Activated naive CD4-positive, alpha-beta T cell treated with anti-CD3 and anti-CD28 coated beads, Interleukin-2, amount 50 U/mL, for 16 hours (primary cell): ENCODE results near the gene LARP1B.
A peak's percentile ranks its signal among the peaks of the same experiment; 100 is the strongest.
"Not testable (repeated sequence)": the region's sequence is repeated elsewhere in the genome, so short reads cannot be mapped to it uniquely, and the experiment has no call there.

Source experiments
- DNase-seq: peaks from one replicate; pipeline ENCODE4 v3.0.0-alpha.2; 2020

Gene LARP1B

DNA sequence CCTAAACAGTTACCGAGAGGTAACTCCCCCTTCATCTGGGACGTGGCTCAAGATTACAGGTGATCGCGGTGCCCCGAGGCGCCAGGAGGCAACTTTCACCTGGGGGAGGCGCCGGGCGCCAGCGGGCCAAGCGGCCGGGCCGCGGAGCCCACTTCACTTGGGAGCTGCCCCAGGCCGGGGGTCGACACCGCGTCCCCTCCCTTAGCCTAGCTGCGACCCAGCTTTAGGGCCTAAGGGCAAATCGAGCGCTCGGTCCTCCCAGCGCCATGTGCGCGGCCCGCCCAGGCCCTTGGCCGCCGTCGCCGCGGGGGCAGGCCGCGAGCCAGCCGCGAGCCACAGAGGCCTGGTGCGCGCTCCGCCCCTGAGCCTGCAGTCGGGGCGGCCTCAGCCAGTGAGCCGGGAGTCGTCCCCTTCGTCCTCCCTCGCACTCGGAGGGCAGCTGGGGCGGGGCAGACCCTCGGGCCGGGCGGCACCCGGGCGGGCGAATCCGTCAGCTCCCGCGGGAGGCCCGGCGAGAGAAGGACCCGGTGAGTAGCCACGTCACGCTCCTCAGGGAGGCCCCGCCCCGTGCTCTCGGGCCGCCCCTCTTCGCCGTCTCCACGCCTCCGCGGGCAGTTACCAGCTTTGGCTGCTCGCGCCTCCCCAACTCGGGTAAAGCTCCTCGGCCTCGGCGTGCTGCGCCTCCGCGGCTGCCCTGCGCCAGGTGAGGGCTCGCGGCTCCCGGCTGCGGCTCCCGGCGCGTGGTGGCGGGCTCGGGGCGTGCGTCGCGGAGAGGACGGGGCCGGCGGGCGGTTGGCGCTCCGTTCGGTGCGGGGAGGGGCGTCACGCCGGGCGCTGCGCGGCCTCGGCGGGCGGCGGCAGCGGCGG lies at the start of gene LARP1B:
TSS of gene LARP1B (plus strand) at position 614 of the 867 bp plus-strand sequence. CDS start 13,640 bp downstream, outside the sequence.
- peak; percentile 95 for DNase-seq

DNA sequence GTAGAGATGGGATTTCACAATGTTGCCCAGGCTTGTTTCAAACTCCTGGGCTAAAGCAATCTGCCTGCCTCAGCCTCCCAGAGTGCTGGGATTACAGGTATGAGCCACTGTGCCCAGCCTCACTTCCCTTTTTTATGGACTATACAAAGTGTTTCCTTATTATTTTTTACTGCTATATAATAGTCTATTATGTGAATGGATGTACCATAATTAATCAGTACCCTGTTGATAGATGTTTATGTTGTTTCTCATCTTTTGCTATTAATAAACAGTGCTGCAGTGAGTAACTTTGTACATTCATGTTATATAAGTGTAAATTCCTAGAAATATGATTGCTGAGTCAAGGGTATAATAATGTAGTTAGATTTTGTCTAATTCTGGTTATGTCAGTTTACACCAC lies 35.8 kb upstream of the LARP1B start:
- no peak for DNase-seq

DNA sequence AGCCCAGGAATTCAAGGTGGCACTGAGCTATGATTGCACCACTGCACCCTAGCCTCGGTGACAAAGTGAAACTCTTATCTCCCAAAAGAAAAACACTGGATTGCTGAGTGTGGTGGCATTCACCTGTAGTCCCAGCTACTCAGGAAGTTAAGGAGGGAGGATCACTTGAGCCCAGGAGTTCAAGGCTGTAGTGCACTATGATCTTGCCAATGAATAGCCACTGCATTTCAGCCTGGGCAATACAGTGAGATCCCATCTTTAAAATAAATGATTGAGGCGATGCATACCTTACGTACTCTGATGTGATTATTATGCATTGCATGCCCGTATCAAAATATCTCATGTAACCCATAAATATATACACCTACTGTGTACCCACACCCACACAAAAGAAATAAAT lies 31.2 kb upstream of the LARP1B start:
- DNase-seq, result no peak

DNA sequence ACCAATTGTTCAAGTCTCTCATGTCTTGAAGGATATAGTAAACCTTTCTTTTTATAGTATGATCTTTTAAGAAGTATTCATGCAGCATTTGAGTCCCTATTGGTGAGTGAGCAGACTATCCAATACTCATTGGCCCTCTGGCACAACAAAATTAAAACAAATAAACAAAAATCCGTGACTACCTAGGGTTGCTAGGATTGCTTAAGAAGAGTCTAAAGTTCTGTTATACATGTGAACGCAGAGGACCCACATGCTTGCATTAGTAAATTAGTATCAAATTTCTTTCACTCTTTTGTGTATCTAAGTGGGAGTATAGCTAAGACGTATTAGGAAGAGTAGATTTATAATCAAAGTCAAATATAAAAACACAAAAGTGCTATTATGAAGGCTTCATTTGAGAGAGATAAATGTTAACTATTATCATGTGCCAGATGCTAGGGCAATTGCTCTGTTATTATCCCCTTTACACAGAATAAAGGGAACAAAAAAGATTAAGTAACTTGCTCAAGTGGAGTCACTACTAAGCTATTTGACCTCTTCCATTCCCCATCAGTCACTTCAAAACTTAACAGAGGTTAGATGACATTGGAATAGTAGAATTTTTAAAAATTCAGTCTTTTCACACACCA lies 29.2 kb upstream of the LARP1B start:
- no peak for DNase-seq

DNA sequence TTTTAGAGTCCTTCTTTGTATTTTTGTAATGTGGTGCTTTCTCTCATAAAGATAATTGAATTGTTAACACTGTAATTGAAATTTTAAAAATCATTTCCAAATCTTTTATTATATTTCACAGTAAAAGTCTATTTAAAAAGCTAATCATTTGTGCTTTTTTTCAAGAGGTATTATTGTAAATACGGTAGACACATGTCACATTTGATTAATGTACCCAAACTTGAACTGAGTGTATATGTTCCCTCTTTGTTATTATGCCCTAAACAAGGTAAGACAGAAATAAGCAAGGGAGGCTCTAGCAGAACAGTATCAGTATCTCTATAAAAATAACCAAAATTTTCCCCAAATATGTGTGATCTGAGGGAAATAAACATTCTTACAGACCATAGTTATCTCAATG lies 21.5 kb upstream of the LARP1B start:
- DNase-seq, result no peak

DNA sequence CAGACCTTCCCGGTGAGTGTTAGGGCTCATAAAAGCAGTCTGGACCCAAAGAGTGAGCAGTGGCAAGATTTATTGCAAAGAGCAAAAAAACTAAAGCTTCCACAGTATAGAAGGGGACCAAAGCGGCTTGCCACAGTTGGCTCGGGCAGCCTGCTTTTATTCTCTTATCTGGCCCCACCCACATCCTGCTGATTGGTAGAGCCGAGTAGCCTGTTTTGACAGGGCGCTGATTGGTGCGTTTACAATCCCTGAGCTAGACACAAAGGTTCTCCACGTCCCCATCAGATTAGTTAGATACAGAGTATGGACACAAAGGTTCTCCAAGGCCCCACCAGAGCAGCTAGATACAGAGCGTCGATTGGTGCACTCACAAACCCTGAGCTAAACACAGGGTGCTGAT lies 14.1 kb upstream of the LARP1B start:
- not testable (repeated sequence) for DNase-seq

DNA sequence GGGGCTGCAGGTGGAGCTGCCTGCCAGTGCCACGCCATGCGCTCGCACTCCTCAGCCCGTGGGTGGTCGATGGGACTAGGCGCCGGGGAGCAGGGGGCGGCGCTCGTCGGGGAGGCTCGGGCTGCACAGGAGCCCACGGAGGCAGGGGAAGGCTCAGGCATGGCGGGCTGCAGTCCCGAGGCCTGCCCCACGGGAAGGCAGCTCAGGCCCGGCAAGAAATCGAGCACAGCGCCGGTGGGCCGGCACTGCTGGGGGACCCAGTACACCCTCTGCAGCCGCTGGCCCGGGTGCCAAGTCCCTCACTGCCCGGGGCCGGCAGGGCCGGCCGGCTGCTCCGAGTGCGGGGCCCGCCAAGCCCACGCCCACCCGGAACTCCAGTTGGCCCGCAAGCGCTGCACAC lies 13.6 kb upstream of the LARP1B start:
- DNase-seq, result not testable (repeated sequence)

DNA sequence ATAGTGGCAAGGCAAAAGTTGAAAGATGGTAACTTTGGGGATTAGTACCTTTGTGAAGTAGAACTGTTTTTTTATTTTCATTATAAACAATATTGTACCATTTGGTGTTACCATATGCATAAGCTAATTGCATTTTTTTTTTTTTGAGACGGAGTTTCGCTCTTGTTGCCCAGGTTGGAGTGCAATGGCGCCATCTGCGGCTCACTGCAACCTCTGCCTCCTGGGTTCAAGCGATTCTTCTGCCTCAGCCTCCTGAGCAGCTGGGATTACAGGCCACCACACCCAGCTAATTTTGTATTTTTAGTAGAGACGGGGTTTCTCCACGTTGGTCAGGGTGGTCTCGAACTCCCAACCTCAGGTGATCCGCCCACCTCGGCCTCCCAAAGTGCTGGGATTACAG lies 9.9 kb upstream of the LARP1B start:
- DNase-seq, result not testable (repeated sequence)

DNA sequence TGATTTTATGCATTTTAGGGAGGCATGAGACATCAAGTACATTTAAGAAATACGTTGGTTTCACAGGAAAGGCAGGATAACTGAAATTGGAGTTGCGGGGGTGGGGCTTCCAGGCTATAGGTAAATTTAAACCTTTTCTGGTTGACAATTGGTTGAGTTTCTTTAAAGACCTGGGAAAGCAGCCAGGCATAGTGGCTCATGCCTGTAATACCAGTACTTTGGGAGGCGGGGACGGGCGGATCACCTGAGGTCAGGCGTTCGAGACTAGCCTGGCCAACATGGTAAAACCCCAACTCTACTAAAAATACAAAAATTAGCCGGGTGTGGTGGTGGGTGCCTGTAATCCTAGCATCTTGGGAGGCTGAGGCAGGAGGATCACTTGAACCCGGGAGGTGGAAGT lies 6.2 kb upstream of the LARP1B start:
- not testable (repeated sequence) for DNase-seq

DNA sequence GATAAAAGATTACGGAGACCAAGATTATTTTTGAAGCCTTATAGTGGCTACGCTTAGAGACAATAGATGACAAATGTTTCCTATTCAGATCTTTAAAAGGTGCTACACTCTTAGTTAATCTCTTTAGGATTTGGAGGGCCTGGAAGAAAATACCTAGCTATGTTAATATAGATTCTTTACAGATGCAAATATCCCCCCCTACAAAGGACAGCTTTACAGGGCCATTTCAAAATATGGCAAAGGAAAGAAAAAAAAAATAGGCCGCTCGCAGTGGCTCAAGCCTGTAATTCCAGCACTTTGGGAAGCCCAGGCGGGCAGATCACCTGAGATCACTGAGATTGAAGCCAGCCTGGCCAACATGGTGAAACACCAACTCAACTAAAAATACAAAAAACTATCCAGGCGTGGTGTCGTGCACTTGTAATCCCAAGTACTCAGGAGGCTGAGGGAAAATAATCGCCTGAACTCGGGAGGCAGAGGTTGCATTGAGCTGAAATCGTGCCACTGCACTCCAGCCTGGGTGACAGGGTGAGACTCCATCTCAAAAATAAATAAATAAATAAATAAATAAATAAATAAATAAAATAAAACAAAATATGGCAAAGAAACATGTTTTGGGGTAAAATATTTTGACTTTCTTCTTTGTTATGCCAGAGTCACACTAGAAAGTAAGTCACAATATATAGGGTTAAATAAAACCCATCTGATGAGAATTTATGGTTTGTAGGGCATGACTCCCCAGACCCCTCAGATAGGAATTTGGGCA lies 5.5 kb upstream of the LARP1B start:
- not testable (repeated sequence) for DNase-seq

DNA sequence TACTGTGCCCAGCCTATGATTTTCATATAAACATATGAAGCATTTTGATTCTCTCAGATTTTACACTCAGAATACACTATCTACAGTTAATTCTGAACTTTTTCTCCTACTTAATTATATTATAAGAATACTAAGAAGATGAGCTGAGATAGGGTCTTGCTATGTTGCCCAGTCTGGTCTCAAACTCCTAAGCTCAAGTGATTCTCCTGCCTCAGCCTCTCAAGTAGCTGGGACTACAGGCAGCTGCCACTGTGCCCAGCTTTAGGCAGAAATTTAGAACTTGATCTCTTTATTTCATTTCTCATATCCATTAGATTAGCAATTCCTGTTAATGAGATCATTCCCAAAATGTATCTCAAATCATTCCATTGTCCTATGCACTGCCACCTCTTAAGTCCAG lies 4.7 kb upstream of the LARP1B start:
- no peak for DNase-seq

DNA sequence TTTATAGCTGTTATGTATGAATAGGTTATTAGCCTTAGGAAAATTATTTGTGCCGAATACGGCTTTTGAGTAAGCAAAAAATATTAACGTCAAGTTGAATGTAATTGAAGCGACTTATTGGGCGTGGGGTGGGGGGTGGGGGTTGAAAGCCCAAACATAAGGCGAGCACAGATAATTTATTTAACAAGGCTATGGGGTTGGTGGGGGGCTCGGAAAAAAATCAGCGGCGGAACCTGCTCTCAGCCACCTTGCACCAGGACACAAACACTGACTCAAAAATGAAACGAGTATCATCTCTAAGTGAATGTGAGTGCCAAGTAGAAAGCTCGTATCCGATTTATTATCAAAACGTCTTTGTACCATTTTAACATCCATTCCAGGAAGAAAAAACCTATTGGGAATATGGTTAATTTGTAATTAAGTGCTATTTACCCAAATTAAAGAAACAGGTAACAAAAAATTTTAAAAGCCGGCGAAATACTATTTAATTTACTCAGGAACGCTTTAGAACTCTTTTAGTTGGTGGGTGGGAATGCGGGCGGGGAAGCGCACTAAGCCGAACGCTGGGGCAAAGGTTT lies 902 bp upstream of the LARP1B start:
- DNase-seq, result no peak

DNA sequence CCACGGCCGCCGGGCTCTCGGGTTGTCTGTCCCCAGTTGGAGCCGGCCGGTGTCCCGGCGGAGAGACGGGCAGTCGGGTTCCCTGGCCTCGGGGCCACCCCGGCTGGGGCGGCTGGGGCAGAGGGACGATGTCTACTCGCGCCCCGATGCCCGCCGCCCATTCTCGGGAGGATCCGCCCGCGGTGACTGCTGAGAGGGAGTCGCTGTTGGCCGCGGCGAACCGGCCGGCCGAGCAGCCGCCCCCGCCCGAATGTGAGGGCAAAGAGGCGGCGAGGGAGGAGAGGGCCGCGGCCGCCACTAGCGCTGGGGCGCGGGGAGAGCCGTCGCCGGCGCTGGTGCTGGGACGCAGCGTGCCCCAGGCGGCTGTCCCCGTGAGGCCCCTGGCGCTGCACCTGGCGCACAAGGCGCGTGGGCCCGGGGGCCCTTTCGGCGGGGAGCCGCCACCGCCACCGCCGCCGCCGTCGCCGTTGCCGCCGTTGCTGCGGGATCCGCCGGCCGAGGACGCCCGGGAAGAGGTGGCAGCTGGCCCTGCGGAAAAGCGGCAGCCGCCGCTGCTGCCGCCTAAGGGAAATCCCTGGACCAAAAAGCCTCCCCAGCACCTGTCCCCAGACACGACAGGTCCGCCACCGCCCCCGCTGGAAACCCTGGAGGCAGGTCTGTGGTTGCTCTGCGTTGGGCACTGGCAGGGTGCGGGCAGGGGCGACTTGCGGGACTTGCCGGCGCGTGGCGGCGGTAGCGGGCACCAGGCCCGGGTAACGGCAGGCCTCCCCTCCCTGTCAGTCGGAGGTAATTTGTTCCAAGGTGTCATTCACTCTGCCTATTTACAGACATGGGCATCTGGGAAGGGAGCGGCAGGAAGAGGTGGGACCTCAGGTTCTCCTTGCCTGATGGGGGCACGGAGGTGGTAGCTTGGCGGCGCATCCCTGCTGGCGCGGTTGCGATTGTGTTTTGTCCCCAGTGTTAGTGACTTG lies 739 bp downstream of the LARP1B start:
- peak; percentile 67 for DNase-seq

DNA sequence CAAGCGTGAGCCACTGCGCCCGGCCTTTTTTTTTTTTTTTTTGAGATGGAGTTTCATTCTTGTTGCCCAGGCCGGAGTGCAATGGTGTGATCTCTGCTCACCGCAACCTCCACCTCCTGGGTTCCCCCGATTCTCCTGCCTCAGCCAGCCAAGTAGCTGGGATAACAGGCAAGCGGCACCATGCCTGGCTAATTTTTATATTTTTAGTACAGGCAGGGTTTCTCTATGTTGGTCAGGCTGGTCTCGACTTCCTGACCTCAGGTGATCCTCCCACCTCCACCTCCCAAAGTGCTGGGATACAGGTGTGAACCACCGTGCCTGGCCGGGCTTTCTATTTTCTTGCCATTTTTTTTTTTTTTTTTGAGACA lies 5.3 kb downstream of the LARP1B start:
- not testable (repeated sequence) for DNase-seq

DNA sequence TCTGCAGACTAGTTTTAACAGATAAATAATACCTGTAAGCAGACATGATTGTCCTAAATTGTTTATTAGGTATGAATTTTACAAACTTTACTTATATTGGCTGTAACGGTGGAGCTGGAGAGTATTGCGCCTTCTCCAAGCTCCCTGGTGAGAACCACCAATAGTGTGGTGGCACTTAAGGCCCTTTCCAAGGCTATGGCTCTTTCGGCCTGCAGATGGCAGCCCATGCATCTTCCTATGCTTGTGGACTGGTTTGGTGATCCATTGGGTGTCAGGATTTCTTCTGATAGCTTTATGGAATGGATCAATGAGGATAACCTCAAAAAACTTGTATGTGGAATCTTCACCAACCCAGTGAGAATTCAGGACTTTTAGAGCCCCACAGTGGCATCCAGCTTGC lies 7.8 kb downstream of the LARP1B start:
- DNase-seq, result no peak

DNA sequence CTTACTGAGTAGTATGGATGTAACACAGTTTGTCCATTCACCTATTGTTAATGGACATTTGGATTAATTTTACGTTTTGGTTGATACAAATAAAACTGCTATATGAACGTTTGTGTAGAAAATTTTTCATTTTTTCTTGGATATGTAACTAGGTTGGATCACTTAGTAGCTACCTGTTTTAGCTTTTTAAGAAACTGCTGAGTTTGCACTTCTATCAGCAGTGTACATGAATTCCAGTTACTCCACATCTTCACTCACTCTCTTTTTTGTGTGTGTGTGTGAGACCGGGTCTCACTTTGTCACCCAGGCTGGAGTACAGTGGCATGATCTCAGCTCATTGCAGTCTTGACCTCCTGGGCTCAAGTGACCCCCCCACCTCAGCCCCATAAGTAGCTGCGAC lies 15.4 kb downstream of the LARP1B start:
- no peak for DNase-seq

DNA sequence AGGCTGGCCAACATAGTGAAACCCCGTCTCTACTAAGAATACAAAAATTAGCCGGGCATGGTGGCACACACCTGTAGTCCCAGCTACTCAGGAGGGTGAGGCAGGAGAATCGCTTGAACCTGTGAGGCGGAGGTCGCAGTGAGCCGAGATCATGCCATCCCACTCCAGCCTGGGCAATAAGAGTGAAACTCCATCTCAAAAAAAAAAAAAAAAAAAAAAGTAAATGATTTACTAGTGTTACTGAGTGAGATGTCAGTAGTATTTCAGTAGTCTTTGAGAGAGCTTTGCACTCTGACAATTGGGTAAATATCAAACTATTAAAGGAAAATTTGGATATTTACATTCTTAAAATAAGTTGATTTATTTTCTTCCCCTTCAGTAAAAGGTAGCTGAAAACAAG lies 34.2 kb downstream of the LARP1B start:
- DNase-seq, result not testable (repeated sequence)

DNA sequence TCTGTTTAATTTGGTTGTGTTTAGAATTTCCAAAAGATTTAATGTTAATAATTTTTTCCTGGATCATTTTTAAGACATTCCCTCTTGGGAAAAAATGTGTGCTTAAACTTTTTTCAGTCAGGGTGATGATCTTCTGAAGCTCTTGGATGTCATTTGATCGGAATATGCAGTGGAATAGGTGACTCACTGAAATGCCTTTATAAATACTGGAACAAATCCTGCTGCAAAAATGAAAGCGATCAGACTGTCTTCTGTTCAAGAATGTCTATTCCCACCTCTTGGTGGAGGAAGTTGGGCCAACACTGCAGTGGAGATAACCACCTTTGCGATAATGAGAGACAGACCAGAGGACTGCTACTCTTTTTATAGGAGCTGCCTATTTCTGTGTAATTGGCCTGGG lies 46.7 kb downstream of the LARP1B start:
- no peak for DNase-seq

DNA sequence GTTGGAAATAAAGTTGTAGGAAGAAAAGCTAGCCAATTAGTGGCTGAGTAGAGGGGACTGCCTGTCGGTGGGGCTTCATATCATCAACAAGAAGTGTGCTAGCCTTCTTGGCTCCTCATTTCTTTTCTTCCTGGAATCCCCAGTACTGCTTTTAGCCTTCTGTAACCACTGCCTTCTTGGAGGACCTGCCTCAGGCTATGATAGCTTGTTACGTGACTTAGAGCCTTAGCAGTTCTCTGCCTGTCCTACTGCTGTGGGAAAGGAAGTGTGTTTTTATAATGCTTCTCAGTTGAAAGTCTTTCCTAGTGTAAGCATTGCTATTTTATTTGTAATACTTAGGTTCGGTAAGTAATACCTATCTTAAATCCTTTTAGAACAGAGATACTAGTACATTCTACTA lies 61.9 kb downstream of the LARP1B start:
- no peak for DNase-seq

DNA sequence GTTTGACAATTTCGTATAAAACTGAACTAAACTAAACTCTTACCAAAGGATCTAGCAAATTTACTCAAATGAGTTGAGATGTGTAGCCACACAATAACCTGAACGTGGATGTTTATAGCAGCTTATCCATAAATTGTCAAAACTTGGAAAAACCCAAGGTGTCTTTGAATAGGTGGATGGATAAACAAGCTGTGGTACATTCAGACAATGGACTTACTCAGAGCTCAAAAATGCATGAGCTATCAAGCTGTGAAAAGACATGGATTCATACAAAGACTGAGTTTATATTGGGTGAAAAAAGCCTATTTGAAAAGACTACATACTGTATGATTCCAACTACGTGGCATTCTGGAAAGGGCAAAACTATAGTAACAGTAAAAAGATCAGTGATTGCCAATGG lies 69.5 kb downstream of the LARP1B start:
- DNase-seq, result no peak

DNA sequence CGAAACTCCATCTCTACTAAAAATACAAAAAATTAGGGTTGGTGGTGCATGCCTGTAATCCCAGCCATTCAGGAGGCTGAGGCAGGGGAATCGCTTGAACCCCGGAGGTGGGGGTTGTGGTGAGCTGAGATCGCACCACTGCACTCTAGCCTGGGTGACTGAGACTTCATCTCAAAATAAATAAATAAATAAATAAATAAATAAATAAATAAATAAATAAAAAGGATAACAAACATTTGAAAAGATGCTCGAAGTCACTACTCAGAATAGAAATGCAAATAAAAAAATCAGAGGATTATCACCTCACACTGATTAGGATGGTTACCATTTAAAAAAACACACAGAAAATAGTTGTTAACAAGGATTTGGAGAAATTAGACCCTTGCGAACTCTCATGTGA lies 73.8 kb downstream of the LARP1B start:
- DNase-seq, result no peak

DNA sequence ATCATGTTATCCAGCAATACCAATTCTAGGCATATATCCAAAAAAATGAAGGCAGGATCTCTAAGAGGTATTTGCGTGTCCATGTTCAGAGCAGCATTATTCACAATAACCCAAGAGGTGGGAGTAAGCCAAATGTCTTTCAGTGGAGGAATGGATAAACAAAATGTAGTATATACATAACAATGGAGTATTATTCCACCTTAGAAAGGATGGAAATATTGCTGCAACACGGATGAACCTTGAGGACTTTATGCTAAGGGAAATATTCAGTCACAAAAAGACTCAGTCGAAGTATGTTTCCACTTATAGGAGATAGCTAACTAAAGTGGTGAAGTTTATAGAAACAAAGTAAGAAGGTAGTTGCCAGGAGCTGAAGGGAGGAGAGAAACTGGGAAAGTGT lies 74.3 kb downstream of the LARP1B start:
- DNase-seq, result no peak
